ENCODE results near the gene ZNF451. TPM values are rescaled to one million over a fixed set of nuclear protein-coding genes. Genes with fewer than 3 reads are reported as not detected.
"Not testable (repeated sequence)": the region's sequence is repeated elsewhere in the genome, so short reads cannot be mapped to it uniquely, and the experiment has no call there.

ZNF451 gene
- total RNA-seq, 1 donor from 2014 or later: 56.9 TPM

- H3K27ac ChIP-seq (ENCODE audit: low read depth, low read length): peak overlapping the region; percentile 70
- peaks cover 6 to 13% (median 10%) of the 10 kb centered on the region in 3 donors for H3K4me1 ChIP-seq (ENCODE audit: control insufficient read depth in 3 of 3, insufficient read depth in 3 of 3, low read length in 3 of 3)
- H3K9ac ChIP-seq (ENCODE audit: low read depth in 1 of 3, low read length in 3 of 3): not testable (repeated sequence)
These were observed 575 bp downstream of the ZNF451 start for GRCh38 chr6:57090458-57091067.

GRCh38 chr6:57091375-57091774 is 1.4 kb downstream of the ZNF451 start:
- not testable (repeated sequence) for H3K4me3 ChIP-seq (ENCODE audit: low read length in 3 of 3); H3K9me3 ChIP-seq (ENCODE audit: control insufficient read depth in 3 of 3, low read length in 3 of 3); H3K27ac ChIP-seq (ENCODE audit: low read depth, low read length); H3K27me3 ChIP-seq (ENCODE audit: control insufficient read depth in 3 of 3, insufficient read depth in 3 of 3, low read length in 3 of 3); H3K9ac ChIP-seq (ENCODE audit: low read depth in 1 of 3, low read length in 3 of 3); H3K36me3 ChIP-seq (ENCODE audit: control insufficient read depth in 3 of 3, insufficient read depth in 3 of 3, low read length in 3 of 3)
- peaks cover 6 to 13% (median 10%) of the 10 kb centered on the region in 3 donors for H3K4me1 ChIP-seq (ENCODE audit: control insufficient read depth in 3 of 3, insufficient read depth in 3 of 3, low read length in 3 of 3)

More at GRCh38 chr6:57090458-57091067, 575 bp downstream of the ZNF451 start:
- H3K36me3 ChIP-seq (ENCODE audit: control insufficient read depth in 3 of 3, insufficient read depth in 3 of 3, low read length in 3 of 3); H3K27me3 ChIP-seq (ENCODE audit: control insufficient read depth in 3 of 3, insufficient read depth in 3 of 3, low read length in 3 of 3); H3K9me3 ChIP-seq (ENCODE audit: control insufficient read depth in 3 of 3, low read length in 3 of 3); H3K4me3 ChIP-seq (ENCODE audit: low read length in 3 of 3): not testable (repeated sequence)

GRCh38 chr6:57094689-57095088 is 4.7 kb downstream of the ZNF451 start:
- Histone ChIP-seq H3K4me1 (ENCODE audit: control insufficient read depth in 3 of 3, insufficient read depth in 3 of 3, low read length in 3 of 3) (peaks cover 6 to 14% (median 9%) of the 10 kb centered on the region in 3 donors), H3K27ac (ENCODE audit: low read depth, low read length) (no peak overlapping the region), H3K9ac (ENCODE audit: low read depth in 1 of 3, low read length in 3 of 3) (no peak overlapping the region), H3K27me3 (ENCODE audit: control insufficient read depth in 3 of 3, insufficient read depth in 3 of 3, low read length in 3 of 3) (no peaks in the 10 kb centered on the region), H3K36me3 (ENCODE audit: control insufficient read depth in 3 of 3, insufficient read depth in 3 of 3, low read length in 3 of 3) (peaks cover 0 to 18% (median 9%) of the 10 kb centered on the region in 3 donors), H3K9me3 (ENCODE audit: control insufficient read depth in 3 of 3, low read length in 3 of 3) (no peaks in the 10 kb centered on the region), H3K4me3 (ENCODE audit: low read length in 3 of 3) (no peak overlapping the region)

- Histone ChIP-seq H3K4me1 (ENCODE audit: control insufficient read depth in 3 of 3, insufficient read depth in 3 of 3, low read length in 3 of 3) (peaks cover 0 to 8% (median 0%) of the 10 kb centered on the region in 3 donors), H3K9me3 (ENCODE audit: control insufficient read depth in 3 of 3, low read length in 3 of 3) (no peaks in the 10 kb centered on the region), H3K4me3 (ENCODE audit: low read length in 3 of 3) (no peak overlapping the region), H3K27ac (ENCODE audit: low read depth, low read length) (no peak overlapping the region), H3K9ac (ENCODE audit: low read depth in 1 of 3, low read length in 3 of 3) (no peak overlapping the region), H3K27me3 (ENCODE audit: control insufficient read depth in 3 of 3, insufficient read depth in 3 of 3, low read length in 3 of 3) (no peaks in the 10 kb centered on the region), H3K36me3 (ENCODE audit: control insufficient read depth in 3 of 3, insufficient read depth in 3 of 3, low read length in 3 of 3) (peaks cover 13 to 45% (median 33%) of the 10 kb centered on the region in 3 donors)
These were observed 7.6 kb downstream of the ZNF451 start for GRCh38 chr6:57097596-57097995.

GRCh38 chr6:57102976-57103375 is 13.0 kb downstream of the ZNF451 start:
- Histone ChIP-seq H3K4me3 (ENCODE audit: low read length in 3 of 3) (no peak overlapping the region), H3K4me1 (ENCODE audit: control insufficient read depth in 3 of 3, insufficient read depth in 3 of 3, low read length in 3 of 3) (no peaks in the 10 kb centered on the region), H3K9ac (ENCODE audit: low read depth in 1 of 3, low read length in 3 of 3) (no peak overlapping the region), H3K27me3 (ENCODE audit: control insufficient read depth in 3 of 3, insufficient read depth in 3 of 3, low read length in 3 of 3) (no peaks in the 10 kb centered on the region), H3K36me3 (ENCODE audit: control insufficient read depth in 3 of 3, insufficient read depth in 3 of 3, low read length in 3 of 3) (peaks cover 17 to 44% (median 38%) of the 10 kb centered on the region in 3 donors), H3K9me3 (ENCODE audit: control insufficient read depth in 3 of 3, low read length in 3 of 3) (no peaks in the 10 kb centered on the region), H3K27ac (ENCODE audit: low read depth, low read length) (no peak overlapping the region)

GRCh38 chr6:57104336-57104735 is 14.3 kb downstream of the ZNF451 start:
- Histone ChIP-seq H3K36me3 (ENCODE audit: control insufficient read depth in 3 of 3, insufficient read depth in 3 of 3, low read length in 3 of 3) (peaks cover 17 to 36% (median 33%) of the 10 kb centered on the region in 3 donors), H3K4me3 (ENCODE audit: low read length in 3 of 3) (no peak overlapping the region), H3K27ac (ENCODE audit: low read depth, low read length) (no peak overlapping the region), H3K9me3 (ENCODE audit: control insufficient read depth in 3 of 3, low read length in 3 of 3) (no peaks in the 10 kb centered on the region), H3K9ac (ENCODE audit: low read depth in 1 of 3, low read length in 3 of 3) (no peak overlapping the region), H3K4me1 (ENCODE audit: control insufficient read depth in 3 of 3, insufficient read depth in 3 of 3, low read length in 3 of 3) (no peaks in the 10 kb centered on the region), H3K27me3 (ENCODE audit: control insufficient read depth in 3 of 3, insufficient read depth in 3 of 3, low read length in 3 of 3) (no peaks in the 10 kb centered on the region)

- no peaks in the 10 kb centered on the region for H3K4me1 ChIP-seq (ENCODE audit: control insufficient read depth in 3 of 3, insufficient read depth in 3 of 3, low read length in 3 of 3)
- no peaks in the 10 kb centered on the region for H3K27me3 ChIP-seq (ENCODE audit: control insufficient read depth in 3 of 3, insufficient read depth in 3 of 3, low read length in 3 of 3)
- H3K9ac ChIP-seq (ENCODE audit: low read depth in 1 of 3, low read length in 3 of 3): no peak overlapping the region
- H3K27ac ChIP-seq (ENCODE audit: low read depth, low read length): no peak overlapping the region
- peaks cover 5 to 9% (median 9%) of the 10 kb centered on the region in 3 donors for H3K36me3 ChIP-seq (ENCODE audit: control insufficient read depth in 3 of 3, insufficient read depth in 3 of 3, low read length in 3 of 3)
- no peak overlapping the region for H3K4me3 ChIP-seq (ENCODE audit: low read length in 3 of 3)
- no peaks in the 10 kb centered on the region for H3K9me3 ChIP-seq (ENCODE audit: control insufficient read depth in 3 of 3, low read length in 3 of 3)
These were observed 17.0 kb downstream of the ZNF451 start for GRCh38 chr6:57106990-57107389.

GRCh38 chr6:57108691-57109090 is 18.7 kb downstream of the ZNF451 start:
- Histone ChIP-seq H3K36me3 (ENCODE audit: control insufficient read depth in 3 of 3, insufficient read depth in 3 of 3, low read length in 3 of 3) (no peaks in the 10 kb centered on the region), H3K4me3 (ENCODE audit: low read length in 3 of 3) (no peak overlapping the region), H3K27me3 (ENCODE audit: control insufficient read depth in 3 of 3, insufficient read depth in 3 of 3, low read length in 3 of 3) (no peaks in the 10 kb centered on the region), H3K9me3 (ENCODE audit: control insufficient read depth in 3 of 3, low read length in 3 of 3) (no peaks in the 10 kb centered on the region), H3K4me1 (ENCODE audit: control insufficient read depth in 3 of 3, insufficient read depth in 3 of 3, low read length in 3 of 3) (no peaks in the 10 kb centered on the region), H3K9ac (ENCODE audit: low read depth in 1 of 3, low read length in 3 of 3) (no peak overlapping the region), H3K27ac (ENCODE audit: low read depth, low read length) (no peak overlapping the region)

- H3K27me3 ChIP-seq (ENCODE audit: control insufficient read depth in 3 of 3, insufficient read depth in 3 of 3, low read length in 3 of 3): no peaks in the 10 kb centered on the region
- H3K9me3 ChIP-seq (ENCODE audit: control insufficient read depth in 3 of 3, low read length in 3 of 3): no peaks in the 10 kb centered on the region
These were observed 19.9 kb downstream of the ZNF451 start for GRCh38 chr6:57109880-57110279.

GRCh38 chr6:57113105-57113504 is 23.1 kb downstream of the ZNF451 start:
- Histone ChIP-seq H3K36me3 (ENCODE audit: control insufficient read depth in 3 of 3, insufficient read depth in 3 of 3, low read length in 3 of 3) (no peaks in the 10 kb centered on the region), H3K27me3 (ENCODE audit: control insufficient read depth in 3 of 3, insufficient read depth in 3 of 3, low read length in 3 of 3) (no peaks in the 10 kb centered on the region), H3K9me3 (ENCODE audit: control insufficient read depth in 3 of 3, low read length in 3 of 3) (no peaks in the 10 kb centered on the region), H3K9ac (ENCODE audit: low read depth in 1 of 3, low read length in 3 of 3) (no peak overlapping the region), H3K4me1 (ENCODE audit: control insufficient read depth in 3 of 3, insufficient read depth in 3 of 3, low read length in 3 of 3) (no peaks in the 10 kb centered on the region), H3K4me3 (ENCODE audit: low read length in 3 of 3) (no peak overlapping the region), H3K27ac (ENCODE audit: low read depth, low read length) (no peak overlapping the region)

More at GRCh38 chr6:57109880-57110279, 19.9 kb downstream of the ZNF451 start:
- Histone ChIP-seq H3K4me1 (ENCODE audit: control insufficient read depth in 3 of 3, insufficient read depth in 3 of 3, low read length in 3 of 3) (no peaks in the 10 kb centered on the region), H3K36me3 (ENCODE audit: control insufficient read depth in 3 of 3, insufficient read depth in 3 of 3, low read length in 3 of 3) (no peaks in the 10 kb centered on the region), H3K9ac (ENCODE audit: low read depth in 1 of 3, low read length in 3 of 3) (no peak overlapping the region), H3K27ac (ENCODE audit: low read depth, low read length) (no peak overlapping the region), H3K4me3 (ENCODE audit: low read length in 3 of 3) (no peak overlapping the region)

All from skeletal muscle tissue (tissue), 4 donors.